Heart left ventricle (tissue), 13 donors: ENCODE results near the gene SMOC2.

Experiments
- POLR2A ChIP-seq, 2 donors: fragments of 450-650 bp; IDR thresholded peaks; one replicate each; pipeline ENCODE4 v1.6.1; 2017; ENCODE audit warnings: antibody characterized with exemption in 2 of 2, mild to moderate bottlenecking in 2 of 2, moderate library complexity in 2 of 2
- TF ChIP-seq, protein P1 (sequence below), 12 donors: fragments of 200-600 bp; sonication (generic) in 4 of 12; IDR thresholded peaks; one replicate each; pipeline versions ENCODE4 v1.5.0 to v1.8.0; 2018 to 2022; ENCODE audit warnings: antibody characterized with exemption in 12 of 12, mild to moderate bottlenecking in 5 of 12
- donor health status: ischemic (EF 13 %, LVEDD 7.1; RV severe dilation, severe dysfunction).
- donor health status: DM: no; HTN: yes; CAD: no.
- donor health status: DM: no; HTN: no; CAD: no.
- donor health status: ischemic (EF 25% LVEDD 6.9; RV normal size, moderate dysfunction).
- donor health status: ischemic (EF 25% LVEDD 5.7; RV mildly dilated, moderate dysfunction).
- donor health status: ischemic (EF 35%, LVEDD 5.7; RV mildly dilated, moderate dysfunction).
- donor health status: nonischemic (EF 11% LVEDD 7.7; RV severe dilation, severe dysfunction).
- donor health status: DM: yes; HTN: yes; CAD: no.
- donor health status: PGD.
- donor health status: ischemic (EF 29% LVEDD 5.4; RV normal size, mild dysfunction).
- donor health status: nonischemic (EF 23%, LVEDD 6.1; RV moderate dilation, normal function).

- TF ChIP-seq, protein P1, sequence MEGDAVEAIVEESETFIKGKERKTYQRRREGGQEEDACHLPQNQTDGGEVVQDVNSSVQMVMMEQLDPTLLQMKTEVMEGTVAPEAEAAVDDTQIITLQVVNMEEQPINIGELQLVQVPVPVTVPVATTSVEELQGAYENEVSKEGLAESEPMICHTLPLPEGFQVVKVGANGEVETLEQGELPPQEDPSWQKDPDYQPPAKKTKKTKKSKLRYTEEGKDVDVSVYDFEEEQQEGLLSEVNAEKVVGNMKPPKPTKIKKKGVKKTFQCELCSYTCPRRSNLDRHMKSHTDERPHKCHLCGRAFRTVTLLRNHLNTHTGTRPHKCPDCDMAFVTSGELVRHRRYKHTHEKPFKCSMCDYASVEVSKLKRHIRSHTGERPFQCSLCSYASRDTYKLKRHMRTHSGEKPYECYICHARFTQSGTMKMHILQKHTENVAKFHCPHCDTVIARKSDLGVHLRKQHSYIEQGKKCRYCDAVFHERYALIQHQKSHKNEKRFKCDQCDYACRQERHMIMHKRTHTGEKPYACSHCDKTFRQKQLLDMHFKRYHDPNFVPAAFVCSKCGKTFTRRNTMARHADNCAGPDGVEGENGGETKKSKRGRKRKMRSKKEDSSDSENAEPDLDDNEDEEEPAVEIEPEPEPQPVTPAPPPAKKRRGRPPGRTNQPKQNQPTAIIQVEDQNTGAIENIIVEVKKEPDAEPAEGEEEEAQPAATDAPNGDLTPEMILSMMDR (IDR thresholded peaks at IDR 0.05): no peak
- no peak for TF ChIP-seq POLR2A (IDR thresholded peaks at IDR 0.05)
Observed at GRCh38 chr6:168628176-168628553, 187.2 kb downstream of the SMOC2 start.
